GM18867 (cell line): ENCODE results near the gene STK17B.

Experiments
- ATAC-seq: cut with Tn5 transposase; IDR thresholded peaks from one replicate; pipeline ENCODE4 v1.9.1; 2021; ENCODE audit warnings: mild to moderate bottlenecking, moderate library complexity; ENCODE audit not compliant: unreplicated experiment

The STK17B gene

GRCh38 chr2:196159221-196159892 is 12.0 kb downstream of the STK17B start:
- no peak for ATAC-seq

- ATAC-seq = no peak
Observed at GRCh38 chr2:196155575-196155974, 15.8 kb downstream of the STK17B start.

GRCh38 chr2:196153480-196153879 is 17.9 kb downstream of the STK17B start:
- no peak for ATAC-seq

- peak; percentile 55 for ATAC-seq
Observed at GRCh38 chr2:196149948-196150347, 21.4 kb downstream of the STK17B start.

- ATAC-seq = no peak
Observed at GRCh38 chr2:196148736-196149135, 22.6 kb downstream of the STK17B start.

- ATAC-seq = no peak
Observed at GRCh38 chr2:196145256-196145655, 26.1 kb downstream of the STK17B start.

- ATAC-seq = no peak
Observed at GRCh38 chr2:196144513-196145126, 26.8 kb downstream of the STK17B start.

- no peak for ATAC-seq
Observed at GRCh38 chr2:196143730-196144131, 27.6 kb downstream of the STK17B start.

GRCh38 chr2:196142825-196143224 is 28.6 kb downstream of the STK17B start:
- ATAC-seq = no peak

- no peak for ATAC-seq
Observed at GRCh38 chr2:196140213-196140612, 31.2 kb downstream of the STK17B start.

- ATAC-seq = no peak
Observed at GRCh38 chr2:196137271-196137670, 34.1 kb downstream of the STK17B start.

GRCh38 chr2:196136151-196136550 is 35.2 kb downstream of the STK17B start:
- no peak for ATAC-seq

GRCh38 chr2:196131949-196132925 is 39.1 kb downstream of the STK17B start:
- ATAC-seq = no peak

GRCh38 chr2:196131384-196131937 is 39.9 kb downstream of the STK17B start:
- peak; percentile 62 for ATAC-seq

GRCh38 chr2:196130039-196130825 is 41.1 kb downstream of the STK17B start:
- no peak for ATAC-seq

- no peak for ATAC-seq
Observed at GRCh38 chr2:196128749-196129148, 42.6 kb downstream of the STK17B start.

- ATAC-seq = no peak
Observed at GRCh38 chr2:196125596-196125995, 45.8 kb downstream of the STK17B start.

- no peak for ATAC-seq
Observed at GRCh38 chr2:196123679-196124373, 47.6 kb downstream of the STK17B start.

GRCh38 chr2:196119926-196120325 is 51.5 kb downstream of the STK17B start:
- no peak for ATAC-seq

GRCh38 chr2:196117214-196117705 is 54.1 kb downstream of the STK17B start:
- ATAC-seq = no peak
